Measurements from ENCODE around the gene MPP2. TPM values are rescaled to one million over a fixed set of nuclear protein-coding genes. Genes with fewer than 3 reads are reported as not detected.

MPP2 gene
- total and polyA plus RNA-seq, 2 of the 13 experiments (the other 11 are each of a cell fraction or from before 2014, with no cell fraction given): 0.20 to 1.7 TPM

DNA sequence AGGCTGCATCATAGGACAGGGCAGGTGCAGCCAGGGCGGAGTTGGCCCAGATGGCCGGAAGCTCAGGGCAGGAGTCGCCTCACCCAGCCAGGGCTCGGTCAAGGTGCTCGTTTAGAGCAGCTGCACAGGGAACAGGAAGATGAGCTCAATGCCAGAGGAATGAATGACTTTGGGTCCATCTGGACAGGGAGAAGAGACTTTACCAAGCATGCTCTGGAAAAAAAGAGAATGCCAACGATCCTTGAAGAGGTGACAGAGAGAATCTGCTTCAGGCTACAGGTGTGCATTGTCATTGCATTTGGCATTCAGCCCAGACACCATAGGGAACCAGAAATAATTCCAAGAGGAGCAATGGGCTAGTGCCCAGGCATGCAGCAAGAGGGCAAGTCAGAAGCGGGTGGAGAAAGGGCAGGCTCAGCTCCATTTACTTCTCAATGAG, 67.6 kb downstream of the MPP2 start (continued):
- TF ChIP-seq CCAR2 (optimal IDR thresholded peaks at IDR 0.05; ENCODE audit: low read depth, low read length) (no peak), YEATS2 (CRISPR knock-in tag; IDR thresholded peaks at IDR 0.05; ENCODE audit: borderline replicate concordance) (0 out of 2 replicates have a peak, but pooled peaks have one; percentile 21), PAWR (CRISPR knock-in tag; IDR thresholded peaks at IDR 0.05; ENCODE audit: borderline replicate concordance) (no peak), ZNF12 (CRISPR knock-in tag; IDR thresholded peaks at IDR 0.05) (0 out of 2 replicates have a peak, but pooled peaks have one; percentile 28), ZNF331 (CRISPR knock-in tag; IDR thresholded peaks at IDR 0.05) (no peak), ZNF672 (CRISPR knock-in tag; IDR thresholded peaks at IDR 0.05) (no peak), ZNF17 (CRISPR knock-in tag; IDR thresholded peaks at IDR 0.05) (no peak), ZSCAN12 (CRISPR knock-in tag; IDR thresholded peaks at IDR 0.05) (no peak), CCDC6 (CRISPR knock-in tag; IDR thresholded peaks at IDR 0.05) (no peak), ZSCAN21 (CRISPR knock-in tag; IDR thresholded peaks at IDR 0.05; ENCODE audit: borderline replicate concordance) (no peak), ERF (CRISPR knock-in tag; IDR thresholded peaks at IDR 0.05) (peak; percentile 46; the same call in 1 of the 2 replicates), CAMTA2 (CRISPR knock-in tag; IDR thresholded peaks at IDR 0.05; ENCODE audit: borderline replicate concordance) (no peak), SRF (IDR thresholded peaks at IDR 0.05; ENCODE audit: low read depth, low read length) (no peak), AKAP8 (CRISPR knock-in tag; IDR thresholded peaks at IDR 0.05) (no peak), THAP11 (CRISPR knock-in tag; IDR thresholded peaks at IDR 0.05) (no peak), RFXAP (CRISPR knock-in tag; IDR thresholded peaks at IDR 0.05; ENCODE audit: borderline replicate concordance) (no peak), JARID2 (CRISPR knock-in tag; IDR thresholded peaks at IDR 0.05; ENCODE audit: insufficient replicate concordance) (no peak), MTA1 (CRISPR knock-in tag; IDR thresholded peaks at IDR 0.05; ENCODE audit: borderline replicate concordance) (no peak)
- TF ChIP-seq, protein P1, sequence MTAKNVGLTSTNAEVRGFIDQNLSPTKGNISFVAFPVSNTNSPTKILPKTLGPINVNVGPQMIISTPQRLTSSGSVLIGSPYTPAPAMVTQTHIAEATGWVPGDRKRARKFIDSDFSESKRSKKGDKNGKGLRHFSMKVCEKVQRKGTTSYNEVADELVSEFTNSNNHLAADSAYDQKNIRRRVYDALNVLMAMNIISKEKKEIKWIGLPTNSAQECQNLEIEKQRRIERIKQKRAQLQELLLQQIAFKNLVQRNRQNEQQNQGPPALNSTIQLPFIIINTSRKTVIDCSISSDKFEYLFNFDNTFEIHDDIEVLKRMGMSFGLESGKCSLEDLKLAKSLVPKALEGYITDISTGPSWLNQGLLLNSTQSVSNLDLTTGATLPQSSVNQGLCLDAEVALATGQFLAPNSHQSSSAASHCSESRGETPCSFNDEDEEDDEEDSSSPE (CRISPR knock-in tag; IDR thresholded peaks at IDR 0.05): no peak
- TF ChIP-seq, protein P2, sequence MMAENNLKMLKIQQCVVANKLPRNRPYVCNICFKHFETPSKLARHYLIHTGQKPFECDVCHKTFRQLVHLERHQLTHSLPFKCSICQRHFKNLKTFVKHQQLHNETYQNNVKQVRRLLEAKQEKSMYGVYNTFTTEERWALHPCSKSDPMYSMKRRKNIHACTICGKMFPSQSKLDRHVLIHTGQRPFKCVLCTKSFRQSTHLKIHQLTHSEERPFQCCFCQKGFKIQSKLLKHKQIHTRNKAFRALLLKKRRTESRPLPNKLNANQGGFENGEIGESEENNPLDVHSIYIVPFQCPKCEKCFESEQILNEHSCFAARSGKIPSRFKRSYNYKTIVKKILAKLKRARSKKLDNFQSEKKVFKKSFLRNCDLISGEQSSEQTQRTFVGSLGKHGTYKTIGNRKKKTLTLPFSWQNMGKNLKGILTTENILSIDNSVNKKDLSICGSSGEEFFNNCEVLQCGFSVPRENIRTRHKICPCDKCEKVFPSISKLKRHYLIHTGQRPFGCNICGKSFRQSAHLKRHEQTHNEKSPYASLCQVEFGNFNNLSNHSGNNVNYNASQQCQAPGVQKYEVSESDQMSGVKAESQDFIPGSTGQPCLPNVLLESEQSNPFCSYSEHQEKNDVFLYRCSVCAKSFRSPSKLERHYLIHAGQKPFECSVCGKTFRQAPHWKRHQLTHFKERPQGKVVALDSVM (CRISPR knock-in tag; IDR thresholded peaks at IDR 0.05): no peak
- TF ChIP-seq, protein P3, sequence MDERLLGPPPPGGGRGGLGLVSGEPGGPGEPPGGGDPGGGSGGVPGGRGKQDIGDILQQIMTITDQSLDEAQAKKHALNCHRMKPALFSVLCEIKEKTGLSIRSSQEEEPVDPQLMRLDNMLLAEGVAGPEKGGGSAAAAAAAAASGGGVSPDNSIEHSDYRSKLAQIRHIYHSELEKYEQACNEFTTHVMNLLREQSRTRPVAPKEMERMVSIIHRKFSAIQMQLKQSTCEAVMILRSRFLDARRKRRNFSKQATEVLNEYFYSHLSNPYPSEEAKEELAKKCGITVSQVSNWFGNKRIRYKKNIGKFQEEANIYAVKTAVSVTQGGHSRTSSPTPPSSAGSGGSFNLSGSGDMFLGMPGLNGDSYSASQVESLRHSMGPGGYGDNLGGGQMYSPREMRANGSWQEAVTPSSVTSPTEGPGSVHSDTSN (CRISPR knock-in tag; IDR thresholded peaks at IDR 0.05): no peak
- TF ChIP-seq, protein P4, sequence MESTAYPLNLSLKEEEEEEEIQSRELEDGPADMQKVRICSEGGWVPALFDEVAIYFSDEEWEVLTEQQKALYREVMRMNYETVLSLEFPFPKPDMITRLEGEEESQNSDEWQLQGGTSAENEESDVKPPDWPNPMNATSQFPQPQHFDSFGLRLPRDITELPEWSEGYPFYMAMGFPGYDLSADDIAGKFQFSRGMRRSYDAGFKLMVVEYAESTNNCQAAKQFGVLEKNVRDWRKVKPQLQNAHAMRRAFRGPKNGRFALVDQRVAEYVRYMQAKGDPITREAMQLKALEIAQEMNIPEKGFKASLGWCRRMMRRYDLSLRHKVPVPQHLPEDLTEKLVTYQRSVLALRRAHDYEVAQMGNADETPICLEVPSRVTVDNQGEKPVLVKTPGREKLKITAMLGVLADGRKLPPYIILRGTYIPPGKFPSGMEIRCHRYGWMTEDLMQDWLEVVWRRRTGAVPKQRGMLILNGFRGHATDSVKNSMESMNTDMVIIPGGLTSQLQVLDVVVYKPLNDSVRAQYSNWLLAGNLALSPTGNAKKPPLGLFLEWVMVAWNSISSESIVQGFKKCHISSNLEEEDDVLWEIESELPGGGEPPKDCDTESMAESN (CRISPR knock-in tag; conservative IDR thresholded peaks at IDR 0.05): no peak
- TF ChIP-seq, protein P5, sequence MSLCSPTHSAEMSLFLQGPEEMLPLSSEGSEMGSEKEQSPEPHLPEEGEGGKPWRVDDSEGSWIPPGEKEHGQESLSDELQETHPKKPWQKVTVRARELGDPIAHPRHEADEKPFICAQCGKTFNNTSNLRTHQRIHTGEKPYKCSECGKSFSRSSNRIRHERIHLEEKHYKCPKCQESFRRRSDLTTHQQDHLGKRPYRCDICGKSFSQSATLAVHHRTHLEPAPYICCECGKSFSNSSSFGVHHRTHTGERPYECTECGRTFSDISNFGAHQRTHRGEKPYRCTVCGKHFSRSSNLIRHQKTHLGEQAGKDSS (CRISPR knock-in tag; IDR thresholded peaks at IDR 0.05; ENCODE audit: borderline replicate concordance, low read depth): peak; percentile 56; the same call in 1 of the 2 replicates
- TF ChIP-seq, protein P6, sequence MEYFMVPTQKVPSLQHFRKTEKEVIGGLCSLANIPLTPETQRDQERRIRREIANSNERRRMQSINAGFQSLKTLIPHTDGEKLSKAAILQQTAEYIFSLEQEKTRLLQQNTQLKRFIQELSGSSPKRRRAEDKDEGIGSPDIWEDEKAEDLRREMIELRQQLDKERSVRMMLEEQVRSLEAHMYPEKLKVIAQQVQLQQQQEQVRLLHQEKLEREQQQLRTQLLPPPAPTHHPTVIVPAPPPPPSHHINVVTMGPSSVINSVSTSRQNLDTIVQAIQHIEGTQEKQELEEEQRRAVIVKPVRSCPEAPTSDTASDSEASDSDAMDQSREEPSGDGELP (IDR thresholded peaks at IDR 0.05; ENCODE audit: borderline replicate concordance, low read depth): peak; percentile 47; the same call in 1 of the 2 replicates

All from HepG2 (cell line).